Measurements from ENCODE around the gene CAPN7.

- no peak for TF ChIP-seq EGR1 (IDR thresholded peaks at IDR 0.05)
- TF ChIP-seq EP300 (IDR thresholded peaks at IDR 0.05; ENCODE audit: borderline replicate concordance), result no peak
- TF ChIP-seq TAF1 (IDR thresholded peaks at IDR 0.05; ENCODE audit: low read depth), result no peak
- TF ChIP-seq RAD21 (IDR thresholded peaks at IDR 0.05; ENCODE audit: low read depth), result no peak
- no peak for TF ChIP-seq MAX (IDR thresholded peaks at IDR 0.05)
Measured at GRCh38 chr3:15174953-15175352, 31.1 kb upstream of the CAPN7 start.

Measured in Ishikawa (cell line).